T-cell (primary cell): ENCODE data around the gene DOCK4. TPM values are rescaled to one million over a fixed set of nuclear protein-coding genes. Genes with fewer than 3 reads are reported as not detected.

ENCODE experiments used
- ATAC-seq, 4 experiments: fragments of 200-7000 bp in 3 of 4; fragments of 150-1000 bp in 1 of 4; cut with Tn5 transposase; replicated peaks in 1 of 4; 1 replicate in 3 of 4; 2 replicates in 1 of 4; pipeline ENCODE4 v1.10.0; 2021; ENCODE audit warnings: moderate library complexity in 3 of 4, mild to moderate bottlenecking in 2 of 4, moderate number of reproducible peaks in 1 of 4
- CTCF ChIA-PET, 2 donors: fragments of 300-600 bp; sonication (Branson Sonifier 250); formaldehyde crosslinking; loops; one replicate each; lab custom pipeline; 2022; ENCODE audit warnings: antibody characterized with exemption in 2 of 2; lab: Charles Lee
- POLR2A ChIA-PET, 2 donors: fragments of 300-600 bp; sonication (Branson Sonifier 250); formaldehyde crosslinking; loops; one replicate each; lab custom pipeline; 2022; ENCODE audit warnings: antibody characterized with exemption in 2 of 2; lab: Charles Lee
- DNase-seq, 35 experiments: peaks; one replicate each; pipeline versions ENCODE4 v3.0.0 to v3.0.0-alpha.2; 2013 to 2023
- H3K27ac ChIP-seq: one replicate; pipeline ENCODE4 v1.5.1; 2013; ENCODE audit warnings: low read length
- H3K27me3 ChIP-seq, 2 experiments: replicated peaks in 1 of 2; 1 replicate in 1 of 2; 2 replicates in 1 of 2; pipeline versions ENCODE4 v1.6.1 to v1.7.0; 2013; ENCODE audit warnings: low read length in 1 of 2, mixed read lengths in 1 of 2; ENCODE audit not compliant: control insufficient read depth in 2 of 2, insufficient read depth in 2 of 2; ENCODE audit errors: extremely low read depth in 1 of 2
- H3K36me3 ChIP-seq, 2 donors: 1 replicate in 1 of 2; 2 replicates in 1 of 2; pipeline versions ENCODE4 v1.6.1 to v1.7.0; 2013; ENCODE audit warnings: low read length in 1 of 2; ENCODE audit not compliant: control insufficient read depth in 2 of 2, insufficient read depth in 1 of 2; ENCODE audit errors: extremely low read depth in 1 of 2
- H3K4me1 ChIP-seq, 2 experiments: 1 replicate in 1 of 2; 2 replicates in 1 of 2; pipeline versions ENCODE4 v1.6.1 to v1.7.0; 2013; ENCODE audit warnings: low read length in 2 of 2, mixed read lengths in 1 of 2; ENCODE audit not compliant: insufficient read depth in 2 of 2, control insufficient read depth in 1 of 2; ENCODE audit errors: extremely low read depth in 1 of 2
- H3K4me3 ChIP-seq, 2 donors: 1 replicate in 1 of 2; 2 replicates in 1 of 2; pipeline versions ENCODE4 v1.5.1 to v1.7.0; 2013; ENCODE audit warnings: mild to moderate bottlenecking in 2 of 2, low read length in 1 of 2, moderate library complexity in 1 of 2; ENCODE audit not compliant: control insufficient read depth in 1 of 2; ENCODE audit errors: extremely low read depth in 1 of 2
- H3K9me3 ChIP-seq: 2 replicates; pipeline ENCODE4 v1.7.0; 2013
- H3K27ac Mint-ChIP-seq, 2 donors: one replicate each; pipeline ENCODE4 v1.8.0; 2020 to 2021; ENCODE audit warnings: mild to moderate bottlenecking in 2 of 2, mixed read lengths in 2 of 2
- H3K27me3 Mint-ChIP-seq, 2 donors: one replicate each; pipeline ENCODE4 v1.8.0; 2021 to 2022; ENCODE audit warnings: mixed read lengths in 2 of 2
- H3K36me3 Mint-ChIP-seq: one replicate; pipeline ENCODE4 v1.8.0; 2021; ENCODE audit warnings: mixed read lengths
- H3K4me1 Mint-ChIP-seq, 3 donors: one replicate each; pipeline ENCODE4 v1.8.0; 2020 to 2022; ENCODE audit warnings: mixed read lengths in 3 of 3, mild to moderate bottlenecking in 1 of 3
- H3K4me3 Mint-ChIP-seq, 3 donors: one replicate each; pipeline ENCODE4 v1.8.0; 2020 to 2022; ENCODE audit warnings: mild to moderate bottlenecking in 3 of 3, mixed read lengths in 3 of 3, moderate library complexity in 3 of 3
- H3K9me3 Mint-ChIP-seq, 3 donors: one replicate each; pipeline ENCODE4 v1.8.0; 2020 to 2022; ENCODE audit warnings: mixed read lengths in 3 of 3
- WGBS: methylation state at CpG from one replicate; pipeline ENCODE4 v1.1.5; 2013; ENCODE audit warnings: missing lambda C conversion rate; ENCODE audit not compliant: insufficient coverage; 5-methylcytosine and 5-hydroxymethylcytosine counted together
- total RNA-seq, 35 experiments: library from RNA in 6 of 35; stranded (reverse) in 6 of 35; fragments of 120-200 nt in 1 of 35; gene quantifications; one replicate each; pipeline versions ENCODE4 v1.2.1 to v1.2.4 and lab custom pipeline; 2013 to 2026

DOCK4 gene
- total RNA-seq, 5 donors from 2014 or later (not counting 1 experiment from before 2014, with no cell fraction given) = 0.35 to 1.4 (median 0.85) TPM

GRCh38 chr7:111869280-111869679, 336.9 kb downstream of the DOCK4 start:
- WGBS = no CpG with 5 or more reads among the region's 3 CpGs
- H3K4me3 ChIP-seq = no peak overlapping the region
- no peak for ATAC-seq
- H3K27me3 Mint-ChIP-seq = peaks cover 0 to 3% of the 10 kb centered on the region in 2 donors
- no peak overlapping the region for H3K27ac Mint-ChIP-seq
- no peaks in the 10 kb centered on the region for H3K27me3 ChIP-seq
- DNase-seq = no peak
- H3K9me3 Mint-ChIP-seq = no peaks in the 10 kb centered on the region
- H3K4me1 ChIP-seq = no peaks in the 10 kb centered on the region
- no peaks in the 10 kb centered on the region for H3K36me3 ChIP-seq
- CTCF ChIA-PET = no interaction called here
- no peaks in the 10 kb centered on the region for H3K4me1 Mint-ChIP-seq
- H3K9me3 ChIP-seq = no peaks in the 10 kb centered on the region
- no peaks in the 10 kb centered on the region for H3K36me3 Mint-ChIP-seq
- H3K4me3 Mint-ChIP-seq = no peak overlapping the region
- no peak overlapping the region for H3K27ac ChIP-seq
- POLR2A ChIA-PET = no interaction called here

GRCh38 chr7:111867348-111867931, 338.8 kb downstream of the DOCK4 start:
- DNase-seq = no peak
- H3K4me3 ChIP-seq = no peak overlapping the region
- 100% methylated on average over 1 of the region's 5 CpGs for WGBS
- no peaks in the 10 kb centered on the region for H3K27me3 ChIP-seq
- Mint-ChIP-seq H3K36me3 (no peaks in the 10 kb centered on the region), H3K4me1 (no peaks in the 10 kb centered on the region), H3K27me3 (no peaks in the 10 kb centered on the region), H3K27ac (no peak overlapping the region), H3K4me3 (no peak overlapping the region), H3K9me3 (no peaks in the 10 kb centered on the region)
- no peak overlapping the region for H3K27ac ChIP-seq
- POLR2A ChIA-PET = no interaction called here
- no peak for ATAC-seq
- H3K9me3 ChIP-seq = no peaks in the 10 kb centered on the region
- CTCF ChIA-PET = no interaction called here
- H3K36me3 ChIP-seq = no peaks in the 10 kb centered on the region
- no peaks in the 10 kb centered on the region for H3K4me1 ChIP-seq

GRCh38 chr7:111866787-111867186, 339.4 kb downstream of the DOCK4 start:
- no peaks in the 10 kb centered on the region for H3K9me3 ChIP-seq
- Mint-ChIP-seq H3K27ac (no peak overlapping the region), H3K4me1 (no peaks in the 10 kb centered on the region), H3K4me3 (no peak overlapping the region), H3K27me3 (no peaks in the 10 kb centered on the region), H3K36me3 (no peaks in the 10 kb centered on the region), H3K9me3 (no peaks in the 10 kb centered on the region)
- no peak for DNase-seq
- no peak for ATAC-seq
- no peak overlapping the region for H3K27ac ChIP-seq
- ChIA-PET POLR2A (no interaction called here), CTCF (no interaction called here)
- 43% methylated on average over 1 of the region's 2 CpGs for WGBS
- H3K4me3 ChIP-seq = no peak overlapping the region
- H3K36me3 ChIP-seq = no peaks in the 10 kb centered on the region
- H3K4me1 ChIP-seq = no peaks in the 10 kb centered on the region
- no peaks in the 10 kb centered on the region for H3K27me3 ChIP-seq

GRCh38 chr7:111865430-111865829, 340.8 kb downstream of the DOCK4 start:
- Histone ChIP-seq H3K4me3 (no peak overlapping the region), H3K36me3 (no peaks in the 10 kb centered on the region), H3K4me1 (no peaks in the 10 kb centered on the region), H3K9me3 (no peaks in the 10 kb centered on the region), H3K27ac (no peak overlapping the region), H3K27me3 (no peaks in the 10 kb centered on the region)
- no peak overlapping the region for H3K27ac Mint-ChIP-seq
- no peaks in the 10 kb centered on the region for H3K36me3 Mint-ChIP-seq
- no peak for DNase-seq
- H3K9me3 Mint-ChIP-seq = no peaks in the 10 kb centered on the region
- ATAC-seq = no peak
- peaks cover 2 to 4% of the 10 kb centered on the region in 2 donors for H3K27me3 Mint-ChIP-seq
- peaks cover 0 to 5% (median 0%) of the 10 kb centered on the region in 3 donors for H3K4me1 Mint-ChIP-seq
- WGBS = 57% methylated on average over 1 of the region's 1 CpG
- POLR2A ChIA-PET = no interaction called here
- CTCF ChIA-PET = no interaction called here
- H3K4me3 Mint-ChIP-seq = no peak overlapping the region

- no peaks in the 10 kb centered on the region for H3K9me3 Mint-ChIP-seq
- WGBS = 78% methylated on average over 5 of the region's 8 CpGs
- POLR2A ChIA-PET = no interaction called here
- H3K36me3 Mint-ChIP-seq = no peaks in the 10 kb centered on the region
- CTCF ChIA-PET = no interaction called here
- no peaks in the 10 kb centered on the region for H3K9me3 ChIP-seq
- H3K27me3 Mint-ChIP-seq = peaks cover 2 to 9% of the 10 kb centered on the region in 2 donors
- no peak overlapping the region for H3K4me3 ChIP-seq
- no peak for DNase-seq
- no peak overlapping the region for H3K4me3 Mint-ChIP-seq
- peaks cover 0 to 7% (median 1%) of the 10 kb centered on the region in 3 donors for H3K4me1 Mint-ChIP-seq
- no peaks in the 10 kb centered on the region for H3K36me3 ChIP-seq
- no peaks in the 10 kb centered on the region for H3K27me3 ChIP-seq
- peaks cover 0 to 4% of the 10 kb centered on the region in 2 experiments for H3K4me1 ChIP-seq
- no peak for ATAC-seq
- H3K27ac Mint-ChIP-seq = no peak overlapping the region
- H3K27ac ChIP-seq = no peak overlapping the region
Measured at GRCh38 chr7:111864291-111864976, 341.8 kb downstream of the DOCK4 start.

- Mint-ChIP-seq H3K4me1 (peaks cover 0 to 7% (median 1%) of the 10 kb centered on the region in 3 donors), H3K27me3 (peaks cover 4 to 9% of the 10 kb centered on the region in 2 donors), H3K36me3 (no peaks in the 10 kb centered on the region), H3K27ac (no peak overlapping the region), H3K4me3 (no peak overlapping the region), H3K9me3 (no peaks in the 10 kb centered on the region)
- ATAC-seq (no peak), DNase-seq (no peak)
- H3K9me3 ChIP-seq = no peaks in the 10 kb centered on the region
- H3K36me3 ChIP-seq = no peaks in the 10 kb centered on the region
- H3K4me1 ChIP-seq = peaks cover 0 to 4% of the 10 kb centered on the region in 2 experiments
- H3K4me3 ChIP-seq = no peak overlapping the region
- ChIA-PET POLR2A (no interaction called here), CTCF (interaction anchor here in 1 of 2 donors (0.6 kb wide), 1 partner anchor 159 kb away, joined by 3 read pairs; no protein-coding TSS in a partner anchor)
- WGBS = 100% methylated on average over 3 of the region's 7 CpGs
- no peaks in the 10 kb centered on the region for H3K27me3 ChIP-seq
- no peak overlapping the region for H3K27ac ChIP-seq
Measured at GRCh38 chr7:111863269-111863668, 342.9 kb downstream of the DOCK4 start.
